PC-9 (cell line): ENCODE measurements around the gene CELF4.

Source experiments
- EZH2 ChIP-seq: fragments of 200-600 bp; sonication (generic); IDR thresholded peaks from 2 replicates; pipeline ENCODE4 v1.8.0; 2017; ENCODE audit warnings: antibody characterized with exemption, low read depth
- TF ChIP-seq, protein P1 (sequence below): fragments of 200-600 bp; sonication (generic); conservative IDR thresholded peaks from 2 replicates; pipeline ENCODE4 v1.6.1; 2017; ENCODE audit warnings: mixed run types, antibody characterized with exemption, mild to moderate bottlenecking, moderate library complexity

- TF ChIP-seq, protein P1, sequence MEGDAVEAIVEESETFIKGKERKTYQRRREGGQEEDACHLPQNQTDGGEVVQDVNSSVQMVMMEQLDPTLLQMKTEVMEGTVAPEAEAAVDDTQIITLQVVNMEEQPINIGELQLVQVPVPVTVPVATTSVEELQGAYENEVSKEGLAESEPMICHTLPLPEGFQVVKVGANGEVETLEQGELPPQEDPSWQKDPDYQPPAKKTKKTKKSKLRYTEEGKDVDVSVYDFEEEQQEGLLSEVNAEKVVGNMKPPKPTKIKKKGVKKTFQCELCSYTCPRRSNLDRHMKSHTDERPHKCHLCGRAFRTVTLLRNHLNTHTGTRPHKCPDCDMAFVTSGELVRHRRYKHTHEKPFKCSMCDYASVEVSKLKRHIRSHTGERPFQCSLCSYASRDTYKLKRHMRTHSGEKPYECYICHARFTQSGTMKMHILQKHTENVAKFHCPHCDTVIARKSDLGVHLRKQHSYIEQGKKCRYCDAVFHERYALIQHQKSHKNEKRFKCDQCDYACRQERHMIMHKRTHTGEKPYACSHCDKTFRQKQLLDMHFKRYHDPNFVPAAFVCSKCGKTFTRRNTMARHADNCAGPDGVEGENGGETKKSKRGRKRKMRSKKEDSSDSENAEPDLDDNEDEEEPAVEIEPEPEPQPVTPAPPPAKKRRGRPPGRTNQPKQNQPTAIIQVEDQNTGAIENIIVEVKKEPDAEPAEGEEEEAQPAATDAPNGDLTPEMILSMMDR, result peak; percentile 52
- no peak for TF ChIP-seq EZH2
Measured at GRCh38 chr18:37578886-37579513, 13.4 kb upstream of the CELF4 start.
